ENCODE results near the gene CCDC57.

- TF ChIP-seq CTCF (IDR thresholded peaks at IDR 0.05; ENCODE audit: low read depth, low read length, poor library complexity, severe bottlenecking) (no peak), EZH2phosphoT487 (IDR thresholded peaks at IDR 0.05; ENCODE audit: borderline replicate concordance, low read length) (no peak)
Observed at GRCh38 chr17:82055023-82055964, 157.3 kb downstream of the CCDC57 start.
